ENCODE measurements around the gene CMTR1. TPM values are rescaled to one million over a fixed set of nuclear protein-coding genes. Genes with fewer than 3 reads are reported as not detected.

CMTR1 gene
- total and polyA plus RNA-seq, 2 of the 13 experiments (the other 11 are each of a cell fraction or from before 2014, with no cell fraction given) = 19.7 to 55.2 TPM

DNA sequence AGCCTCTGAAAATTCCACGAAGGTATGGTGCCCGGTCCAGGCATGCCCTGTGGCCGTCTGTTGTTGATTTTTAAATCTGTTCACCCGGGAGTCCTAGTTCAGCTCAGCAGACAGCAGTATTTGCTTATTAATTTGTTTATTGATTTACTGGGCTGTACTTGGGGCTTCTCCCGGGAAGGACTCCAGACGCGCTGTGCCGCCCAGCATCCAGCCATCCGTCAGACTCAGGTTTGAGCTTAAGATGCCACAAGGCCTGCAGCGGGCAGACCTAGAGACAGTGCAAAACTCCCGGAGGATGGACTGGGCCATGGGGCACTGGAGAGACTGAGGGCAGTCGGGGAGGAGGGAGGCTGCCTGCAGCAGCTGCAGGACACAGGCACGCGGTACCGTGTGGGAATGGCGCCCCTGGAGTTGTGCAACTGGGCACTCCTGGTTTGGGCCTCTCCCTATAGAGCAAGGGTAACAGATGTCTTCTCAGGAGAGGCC lies 83.9 kb downstream of the CMTR1 start (continued):
- TF ChIP-seq, protein P1, sequence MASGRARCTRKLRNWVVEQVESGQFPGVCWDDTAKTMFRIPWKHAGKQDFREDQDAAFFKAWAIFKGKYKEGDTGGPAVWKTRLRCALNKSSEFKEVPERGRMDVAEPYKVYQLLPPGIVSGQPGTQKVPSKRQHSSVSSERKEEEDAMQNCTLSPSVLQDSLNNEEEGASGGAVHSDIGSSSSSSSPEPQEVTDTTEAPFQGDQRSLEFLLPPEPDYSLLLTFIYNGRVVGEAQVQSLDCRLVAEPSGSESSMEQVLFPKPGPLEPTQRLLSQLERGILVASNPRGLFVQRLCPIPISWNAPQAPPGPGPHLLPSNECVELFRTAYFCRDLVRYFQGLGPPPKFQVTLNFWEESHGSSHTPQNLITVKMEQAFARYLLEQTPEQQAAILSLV (CRISPR knock-in tag; IDR thresholded peaks at IDR 0.05; ENCODE audit: borderline replicate concordance) = peak; percentile 40; the same call in 1 of the 2 replicates
- TF ChIP-seq, protein P2, sequence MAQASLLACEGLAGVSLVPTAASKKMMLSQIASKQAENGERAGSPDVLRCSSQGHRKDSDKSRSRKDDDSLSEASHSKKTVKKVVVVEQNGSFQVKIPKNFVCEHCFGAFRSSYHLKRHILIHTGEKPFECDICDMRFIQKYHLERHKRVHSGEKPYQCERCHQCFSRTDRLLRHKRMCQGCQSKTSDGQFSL (CRISPR knock-in tag; IDR thresholded peaks at IDR 0.05) = no peak
- TF ChIP-seq, protein P3, sequence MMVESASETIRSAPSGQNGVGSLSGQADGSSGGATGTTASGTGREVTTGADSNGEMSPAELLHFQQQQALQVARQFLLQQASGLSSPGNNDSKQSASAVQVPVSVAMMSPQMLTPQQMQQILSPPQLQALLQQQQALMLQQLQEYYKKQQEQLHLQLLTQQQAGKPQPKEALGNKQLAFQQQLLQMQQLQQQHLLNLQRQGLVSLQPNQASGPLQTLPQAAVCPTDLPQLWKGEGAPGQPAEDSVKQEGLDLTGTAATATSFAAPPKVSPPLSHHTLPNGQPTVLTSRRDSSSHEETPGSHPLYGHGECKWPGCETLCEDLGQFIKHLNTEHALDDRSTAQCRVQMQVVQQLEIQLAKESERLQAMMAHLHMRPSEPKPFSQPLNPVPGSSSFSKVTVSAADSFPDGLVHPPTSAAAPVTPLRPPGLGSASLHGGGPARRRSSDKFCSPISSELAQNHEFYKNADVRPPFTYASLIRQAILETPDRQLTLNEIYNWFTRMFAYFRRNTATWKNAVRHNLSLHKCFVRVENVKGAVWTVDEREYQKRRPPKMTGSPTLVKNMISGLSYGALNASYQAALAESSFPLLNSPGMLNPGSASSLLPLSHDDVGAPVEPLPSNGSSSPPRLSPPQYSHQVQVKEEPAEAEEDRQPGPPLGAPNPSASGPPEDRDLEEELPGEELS (CRISPR knock-in tag; IDR thresholded peaks at IDR 0.05) = no peak
- TF ChIP-seq NKX3-1 (CRISPR knock-in tag; IDR thresholded peaks at IDR 0.05) (no peak), TBX3 (IDR thresholded peaks at IDR 0.05; ENCODE audit: borderline replicate concordance) (no peak), ZNF124 (CRISPR knock-in tag; IDR thresholded peaks at IDR 0.05) (no peak), ONECUT2 (CRISPR knock-in tag; IDR thresholded peaks at IDR 0.05) (peak; percentile 36; the same call in 1 of the 2 replicates), ZFP90 (CRISPR knock-in tag; IDR thresholded peaks at IDR 0.05; ENCODE audit: borderline replicate concordance) (no peak), TBX2 (CRISPR knock-in tag; IDR thresholded peaks at IDR 0.05; ENCODE audit: borderline replicate concordance) (peak; percentile 45; the same call in 1 of the 2 replicates), ZNF841 (CRISPR knock-in tag; IDR thresholded peaks at IDR 0.05; ENCODE audit: borderline replicate concordance) (no peak), ZNF256 (CRISPR knock-in tag; conservative IDR thresholded peaks at IDR 0.05) (no peak), WIZ (CRISPR knock-in tag; IDR thresholded peaks at IDR 0.05) (0 out of 2 replicates have a peak, but pooled peaks have one; percentile 56), ZBTB7A (CRISPR knock-in tag; IDR thresholded peaks at IDR 0.05) (no peak), ZNF772 (CRISPR knock-in tag; IDR thresholded peaks at IDR 0.05) (peak; percentile 40; the same call in 1 of the 2 replicates), MAF1 (CRISPR knock-in tag; IDR thresholded peaks at IDR 0.05; ENCODE audit: borderline replicate concordance) (no peak), EEA1 (CRISPR knock-in tag; IDR thresholded peaks at IDR 0.05; ENCODE audit: borderline replicate concordance) (no peak), SUZ12 (IDR thresholded peaks at IDR 0.05; ENCODE audit: low read depth, low read length) (no peak), FOSL2 (CRISPR knock-in tag; IDR thresholded peaks at IDR 0.05) (no peak), JUN (CRISPR knock-in tag; IDR thresholded peaks at IDR 0.05) (no peak)
- TF ChIP-seq, protein P4, sequence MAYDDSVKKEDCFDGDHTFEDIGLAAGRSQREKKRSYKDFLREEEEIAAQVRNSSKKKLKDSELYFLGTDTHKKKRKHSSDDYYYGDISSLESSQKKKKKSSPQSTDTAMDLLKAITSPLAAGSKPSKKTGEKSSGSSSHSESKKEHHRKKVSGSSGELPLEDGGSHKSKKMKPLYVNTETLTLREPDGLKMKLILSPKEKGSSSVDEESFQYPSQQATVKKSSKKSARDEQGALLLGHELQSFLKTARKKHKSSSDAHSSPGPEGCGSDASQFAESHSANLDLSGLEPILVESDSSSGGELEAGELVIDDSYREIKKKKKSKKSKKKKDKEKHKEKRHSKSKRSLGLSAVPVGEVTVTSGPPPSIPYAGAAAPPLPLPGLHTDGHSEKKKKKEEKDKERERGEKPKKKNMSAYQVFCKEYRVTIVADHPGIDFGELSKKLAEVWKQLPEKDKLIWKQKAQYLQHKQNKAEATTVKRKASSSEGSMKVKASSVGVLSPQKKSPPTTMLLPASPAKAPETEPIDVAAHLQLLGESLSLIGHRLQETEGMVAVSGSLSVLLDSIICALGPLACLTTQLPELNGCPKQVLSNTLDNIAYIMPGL (CRISPR knock-in tag; IDR thresholded peaks at IDR 0.05; ENCODE audit: borderline replicate concordance in 1 of 2, low read depth in 1 of 2) = no peak
- TF ChIP-seq, protein P5, sequence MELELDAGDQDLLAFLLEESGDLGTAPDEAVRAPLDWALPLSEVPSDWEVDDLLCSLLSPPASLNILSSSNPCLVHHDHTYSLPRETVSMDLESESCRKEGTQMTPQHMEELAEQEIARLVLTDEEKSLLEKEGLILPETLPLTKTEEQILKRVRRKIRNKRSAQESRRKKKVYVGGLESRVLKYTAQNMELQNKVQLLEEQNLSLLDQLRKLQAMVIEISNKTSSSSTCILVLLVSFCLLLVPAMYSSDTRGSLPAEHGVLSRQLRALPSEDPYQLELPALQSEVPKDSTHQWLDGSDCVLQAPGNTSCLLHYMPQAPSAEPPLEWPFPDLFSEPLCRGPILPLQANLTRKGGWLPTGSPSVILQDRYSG (CRISPR knock-in tag; IDR thresholded peaks at IDR 0.05) = no peak
- TF ChIP-seq, protein P6, sequence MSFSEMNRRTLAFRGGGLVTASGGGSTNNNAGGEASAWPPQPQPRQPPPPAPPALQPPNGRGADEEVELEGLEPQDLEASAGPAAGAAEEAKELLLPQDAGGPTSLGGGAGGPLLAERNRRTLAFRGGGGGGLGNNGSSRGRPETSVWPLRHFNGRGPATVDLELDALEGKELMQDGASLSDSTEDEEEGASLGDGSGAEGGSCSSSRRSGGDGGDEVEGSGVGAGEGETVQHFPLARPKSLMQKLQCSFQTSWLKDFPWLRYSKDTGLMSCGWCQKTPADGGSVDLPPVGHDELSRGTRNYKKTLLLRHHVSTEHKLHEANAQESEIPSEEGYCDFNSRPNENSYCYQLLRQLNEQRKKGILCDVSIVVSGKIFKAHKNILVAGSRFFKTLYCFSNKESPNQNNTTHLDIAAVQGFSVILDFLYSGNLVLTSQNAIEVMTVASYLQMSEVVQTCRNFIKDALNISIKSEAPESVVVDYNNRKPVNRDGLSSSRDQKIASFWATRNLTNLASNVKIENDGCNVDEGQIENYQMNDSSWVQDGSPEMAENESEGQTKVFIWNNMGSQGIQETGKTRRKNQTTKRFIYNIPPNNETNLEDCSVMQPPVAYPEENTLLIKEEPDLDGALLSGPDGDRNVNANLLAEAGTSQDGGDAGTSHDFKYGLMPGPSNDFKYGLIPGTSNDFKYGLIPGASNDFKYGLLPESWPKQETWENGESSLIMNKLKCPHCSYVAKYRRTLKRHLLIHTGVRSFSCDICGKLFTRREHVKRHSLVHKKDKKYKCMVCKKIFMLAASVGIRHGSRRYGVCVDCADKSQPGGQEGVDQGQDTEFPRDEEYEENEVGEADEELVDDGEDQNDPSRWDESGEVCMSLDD (CRISPR knock-in tag; IDR thresholded peaks at IDR 0.05; ENCODE audit: borderline replicate concordance) = no peak

All from HepG2 (cell line).